ENCODE data around the gene VPS26B. TPM values are rescaled to one million over a fixed set of nuclear protein-coding genes. Genes with fewer than 3 reads are reported as not detected.

Gene VPS26B
- total RNA-seq, 2 donors from 2014 or later = 37.8 to 45.1 TPM

- TF ChIP-seq CTCF (IDR thresholded peaks at IDR 0.05) = no peak
- H3K27me3 ChIP-seq (replicated peaks; ENCODE audit: insufficient read depth) = no peaks in the 10 kb centered on the region
- H3K4me3 ChIP-seq = no peak overlapping the region
- peaks cover 14% of the 10 kb centered on the region for H3K36me3 ChIP-seq
- no peaks in the 10 kb centered on the region for H3K4me1 ChIP-seq (ENCODE audit: control insufficient read depth in 1 of 2, low read depth in 2 of 2)
- DNase-seq (ENCODE audit: low spot score) (no peak), ATAC-seq (ENCODE audit: insufficient number of reproducible peaks, low FRiP score, low read depth) (no peak)
- no peaks in the 10 kb centered on the region for H3K9me3 ChIP-seq
- H3K27ac ChIP-seq = no peak overlapping the region
These were observed 27.7 kb upstream of the VPS26B start for GRCh38 chr11:134196756-134197155.

GRCh38 chr11:134199531-134199930, 24.9 kb upstream of the VPS26B start:
- no peak for TF ChIP-seq CTCF (IDR thresholded peaks at IDR 0.05)
- no peak for ATAC-seq (ENCODE audit: insufficient number of reproducible peaks, low FRiP score, low read depth)
- no peaks in the 10 kb centered on the region for H3K9me3 ChIP-seq
- H3K4me1 ChIP-seq (ENCODE audit: control insufficient read depth in 1 of 2, low read depth in 2 of 2) = no peaks in the 10 kb centered on the region
- H3K36me3 ChIP-seq = peaks cover 10% of the 10 kb centered on the region
- no peak overlapping the region for H3K27ac ChIP-seq
- DNase-seq (ENCODE audit: low spot score) = no peak
- H3K4me3 ChIP-seq = no peak overlapping the region
- H3K27me3 ChIP-seq (replicated peaks; ENCODE audit: insufficient read depth) = no peaks in the 10 kb centered on the region

GRCh38 chr11:134200688-134201087, 23.8 kb upstream of the VPS26B start:
- no peaks in the 10 kb centered on the region for H3K27me3 ChIP-seq (replicated peaks; ENCODE audit: insufficient read depth)
- no peak overlapping the region for H3K27ac ChIP-seq
- ATAC-seq (ENCODE audit: insufficient number of reproducible peaks, low FRiP score, low read depth) (no peak), DNase-seq (ENCODE audit: low spot score) (no peak)
- H3K9me3 ChIP-seq = no peaks in the 10 kb centered on the region
- H3K4me3 ChIP-seq = no peak overlapping the region
- no peaks in the 10 kb centered on the region for H3K4me1 ChIP-seq (ENCODE audit: control insufficient read depth in 1 of 2, low read depth in 2 of 2)
- no peak for TF ChIP-seq CTCF (IDR thresholded peaks at IDR 0.05)
- peaks cover 10% of the 10 kb centered on the region for H3K36me3 ChIP-seq

DNA sequence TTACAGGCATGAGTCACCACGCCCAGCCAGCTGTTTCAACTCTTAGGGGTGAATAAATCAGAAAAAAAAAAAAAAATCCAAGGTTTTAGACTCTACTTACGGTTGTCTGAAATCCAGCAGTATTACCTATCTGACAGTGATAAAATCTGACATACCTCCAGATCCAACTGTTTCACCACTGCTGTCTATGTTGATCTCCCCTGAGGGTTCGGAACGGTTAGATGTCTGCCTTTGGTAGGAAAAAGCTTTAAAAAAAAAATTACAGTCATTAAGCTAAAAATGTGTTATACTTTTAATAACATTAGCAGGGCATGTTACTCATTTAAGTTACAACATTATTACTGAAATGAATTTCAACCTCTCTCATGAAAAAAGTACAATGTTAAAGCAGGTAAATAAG, 21.8 kb upstream of the VPS26B start:
- Histone ChIP-seq H3K4me3 (no peak overlapping the region), H3K9me3 (no peaks in the 10 kb centered on the region), H3K27ac (no peak overlapping the region), H3K36me3 (peaks cover 18% of the 10 kb centered on the region), H3K27me3 (replicated peaks; ENCODE audit: insufficient read depth) (no peaks in the 10 kb centered on the region), H3K4me1 (ENCODE audit: control insufficient read depth in 1 of 2, low read depth in 2 of 2) (no peaks in the 10 kb centered on the region)
- no peak for TF ChIP-seq CTCF (IDR thresholded peaks at IDR 0.05)
- ATAC-seq (ENCODE audit: insufficient number of reproducible peaks, low FRiP score, low read depth) (no peak), DNase-seq (ENCODE audit: low spot score) (no peak)

DNA sequence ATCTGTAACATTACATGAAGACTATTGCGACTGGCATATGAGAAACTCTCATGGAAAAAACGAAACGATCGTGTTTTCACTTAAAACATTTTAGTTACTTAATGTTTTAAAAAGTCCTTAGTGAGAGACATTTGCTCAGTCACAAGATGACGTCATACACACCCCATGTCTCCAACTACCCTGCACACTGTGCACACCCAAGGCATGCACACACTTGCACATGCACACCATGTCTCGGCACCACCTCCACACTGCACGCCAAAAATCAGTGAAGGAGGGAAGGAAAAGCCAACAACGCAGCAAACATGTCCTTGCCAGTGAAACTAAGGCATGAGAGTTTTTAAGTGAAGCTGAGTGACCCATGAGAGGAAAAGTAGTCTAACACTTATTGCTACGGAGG, 18.7 kb upstream of the VPS26B start:
- Histone ChIP-seq H3K27ac (no peak overlapping the region), H3K9me3 (no peaks in the 10 kb centered on the region), H3K4me1 (ENCODE audit: control insufficient read depth in 1 of 2, low read depth in 2 of 2) (no peaks in the 10 kb centered on the region), H3K4me3 (no peak overlapping the region), H3K36me3 (peaks cover 19% of the 10 kb centered on the region), H3K27me3 (replicated peaks; ENCODE audit: insufficient read depth) (no peaks in the 10 kb centered on the region)
- no peak for TF ChIP-seq CTCF (IDR thresholded peaks at IDR 0.05)
- DNase-seq (ENCODE audit: low spot score) (no peak), ATAC-seq (ENCODE audit: insufficient number of reproducible peaks, low FRiP score, low read depth) (no peak)
